Stomach (tissue), 9 donors: ENCODE measurements around the gene RAB40A. TPM values are rescaled to one million over a fixed set of nuclear protein-coding genes. Genes with fewer than 3 reads are reported as not detected.
"Not testable (repeated sequence)": the region's sequence is repeated elsewhere in the genome, so short reads cannot be mapped to it uniquely, and the experiment has no call there.

Experiments
- DNase-seq, 2 donors: peaks; one replicate each; pipeline versions ENCODE4 v3.0.0 to v3.0.0-alpha.2; 2013 to 2019
- H3K27ac ChIP-seq, 5 donors: fragments of 200-600 bp in 4 of 5; sonication (generic) in 4 of 5; one replicate each; pipeline ENCODE4 v1.5.1; 2013 to 2019; ENCODE audit warnings: mild to moderate bottlenecking in 1 of 5, moderate library complexity in 1 of 5
- H3K27me3 ChIP-seq, 3 donors: fragments of 200-600 bp; sonication (generic); one replicate each; pipeline ENCODE4 v1.5.1; 2017 to 2019; ENCODE audit warnings: mixed run types in 1 of 3
- H3K36me3 ChIP-seq, 4 donors: fragments of 200-600 bp; sonication (generic); 1 replicate in 3 of 4; 2 replicates in 1 of 4; pipeline ENCODE4 v1.5.1; 2016 to 2019
- H3K4me1 ChIP-seq, 4 donors: fragments of 200-600 bp; sonication (generic); one replicate each; pipeline ENCODE4 v1.5.1; 2016 to 2019
- H3K4me3 ChIP-seq, 4 donors: fragments of 200-600 bp; sonication (generic) in 3 of 4; one replicate each; pipeline ENCODE4 v1.5.1; 2016 to 2019; ENCODE audit warnings: mild to moderate bottlenecking in 1 of 4
- H3K9me3 ChIP-seq, 4 donors: fragments of 200-600 bp; sonication (generic); one replicate each; pipeline ENCODE4 v1.5.1; 2016 to 2019
- CTCF ChIP-seq, 7 experiments: fragments of 450-650 bp in 4 of 7; fragments of 200-600 bp in 3 of 7; sonication (generic) in 3 of 7; IDR thresholded peaks; one replicate each; pipeline ENCODE4 v1.5.1; 2016 to 2019; ENCODE audit warnings: antibody characterized with exemption in 7 of 7, control low read depth in 2 of 7, mild to moderate bottlenecking in 1 of 7
- EP300 ChIP-seq: sonication (generic); formaldehyde crosslinking; IDR thresholded peaks from one replicate; pipeline ENCODE4 v1.6.1; 2017; ENCODE audit warnings: antibody characterized with exemption
- POLR2A ChIP-seq, 4 donors: fragments of 450-650 bp; IDR thresholded peaks; one replicate each; pipeline ENCODE4 v1.6.1; 2016; ENCODE audit warnings: antibody characterized with exemption in 4 of 4, control low read depth in 2 of 4, mild to moderate bottlenecking in 1 of 4, moderate library complexity in 1 of 4
- POLR2AphosphoS5 ChIP-seq, 3 donors: sonication (generic); formaldehyde crosslinking; IDR thresholded peaks; one replicate each; pipeline ENCODE4 v1.6.1; 2016; ENCODE audit warnings: antibody characterized with exemption in 3 of 3
- WGBS, 5 donors: extraction: QIAGEN DNeasy Blood & Tissue Kit in 3 of 5; methylation state at CpG; one replicate each; pipeline versions ENCODE4 v1.1.5 to v1.1.7; 2013 to 2018; 5-methylcytosine and 5-hydroxymethylcytosine counted together
- intact Hi-C: fragments of 100-400 bp; cut with DNase I; formaldehyde crosslinking; loops from one replicate; pipeline ENCODE4 v1.15.1; 2023; ENCODE audit warnings: low total_unique reads
- polyA plus RNA-seq, 3 donors: library from polyadenylated mRNA; stranded (reverse); fragments of 200-250 nt; gene quantifications; one replicate each; pipeline ENCODE4 v1.2.3, GENCODE V29; 2013
- total RNA-seq, 5 donors: library from RNA; depleted of rRNA; stranded (reverse); fragments of >200 nt; gene quantifications; one replicate each; pipeline versions ENCODE4 v1.1.0 to v1.2.3, GENCODE V29; 2014 to 2016
- donor health status: healthy with polysubstance abuse.
- donor health status: Bipolar disorder and iron deficiency.
- donor health status: healthy.

Gene RAB40A
- total and polyA plus RNA-seq, 8 donors: 0.19 to 0.98 (median 0.61) TPM; not detected in 3

GRCh38 chrX:103467156-103467555 is 52.1 kb downstream of the RAB40A start:
- WGBS, 5 donors: 43 to 60% (median 52%) methylated on average over 2 of the region's 2 CpGs

GRCh38 chrX:103464774-103465117 is 54.5 kb downstream of the RAB40A start:
- Histone ChIP-seq H3K27ac (no peak overlapping the region), H3K9me3 (peaks cover 0 to 4% (median 2%) of the 10 kb centered on the region in 4 donors), H3K4me3 (peak overlapping the region; percentile 16 to 29 (median 28)), H3K36me3 (no peaks in the 10 kb centered on the region), H3K4me1 (no peaks in the 10 kb centered on the region), H3K27me3 (no peaks in the 10 kb centered on the region)
- TF ChIP-seq POLR2A (IDR thresholded peaks at IDR 0.05): no peak
- peak in 5 of 7 experiments; percentile 46 to 70 (median 66) for TF ChIP-seq CTCF (IDR thresholded peaks at IDR 0.05)
- 0 to 14% (median 2%) methylated on average over 3 of the region's 3 CpGs for WGBS, 5 donors
- DNase-seq: peak; percentile 74 to 90
- intact Hi-C loops: loop anchor here (10.0 kb wide), 1 partner anchor 130 kb away; the partner anchor contains the start of gene TCEAL7

More at GRCh38 chrX:103467156-103467555, 52.1 kb downstream of the RAB40A start:
- H3K9me3 ChIP-seq: peaks cover 0 to 6% (median 2%) of the 10 kb centered on the region in 4 donors
- no peaks in the 10 kb centered on the region for H3K36me3 ChIP-seq
- no peaks in the 10 kb centered on the region for H3K27me3 ChIP-seq
- H3K4me1 ChIP-seq: no peaks in the 10 kb centered on the region
- intact Hi-C loops: loop anchor here (10.0 kb wide), 1 partner anchor 132 kb away; the partner anchor contains the start of gene TCEAL7
- H3K27ac ChIP-seq: no peak overlapping the region
- H3K4me3 ChIP-seq: no peak overlapping the region
- no peak for DNase-seq
- TF ChIP-seq EP300 (no peak), CTCF (IDR thresholded peaks at IDR 0.05) (no peak), POLR2A (IDR thresholded peaks at IDR 0.05) (no peak), POLR2AphosphoS5 (IDR thresholded peaks at IDR 0.05) (no peak)

GRCh38 chrX:103464072-103464773 is 55.1 kb downstream of the RAB40A start:
- Histone ChIP-seq H3K4me1 (no peaks in the 10 kb centered on the region), H3K9me3 (peaks cover 0 to 4% (median 2%) of the 10 kb centered on the region in 4 donors), H3K36me3 (no peaks in the 10 kb centered on the region), H3K27me3 (no peaks in the 10 kb centered on the region), H3K4me3 (peak overlapping the region; percentile 16 to 29 (median 28)), H3K27ac (no peak overlapping the region)
- 22 to 57% (median 46%) methylated on average over 6 to 8 of the region's 8 CpGs for WGBS, 5 donors
- no peak for TF ChIP-seq POLR2AphosphoS5 (IDR thresholded peaks at IDR 0.05)
- TF ChIP-seq CTCF (IDR thresholded peaks at IDR 0.05): peak in 3 of 7 experiments; percentile 14 to 25 (median 17)
- TF ChIP-seq POLR2A (IDR thresholded peaks at IDR 0.05): no peak
- intact Hi-C loops: loop anchor here (10.0 kb wide), 1 partner anchor 129 kb away; the partner anchor contains the start of gene TCEAL7
- DNase-seq: peak in 1 of 2 donors; percentile 49

- Histone ChIP-seq H3K27ac (no peak overlapping the region), H3K9me3 (peaks cover 0 to 4% (median 2%) of the 10 kb centered on the region in 4 donors), H3K4me3 (no peak overlapping the region), H3K36me3 (no peaks in the 10 kb centered on the region), H3K4me1 (no peaks in the 10 kb centered on the region), H3K27me3 (no peaks in the 10 kb centered on the region)
- no peak for TF ChIP-seq POLR2AphosphoS5 (IDR thresholded peaks at IDR 0.05)
- no peak for TF ChIP-seq CTCF (IDR thresholded peaks at IDR 0.05)
- TF ChIP-seq EP300: no peak
- no peak for TF ChIP-seq POLR2A (IDR thresholded peaks at IDR 0.05)
- DNase-seq: no peak
- 94 to 100% (median 100%) methylated on average over 1 of the region's 1 CpG for WGBS, 5 donors
- intact Hi-C loops: loop anchor here (10.0 kb wide), 1 partner anchor 126 kb away; the partner anchor contains the start of gene TCEAL7
Observed at GRCh38 chrX:103461156-103461555, 58.1 kb downstream of the RAB40A start.

GRCh38 chrX:103460001-103460755 is 59.1 kb downstream of the RAB40A start:
- H3K9me3 ChIP-seq, H3K4me3 ChIP-seq, H3K4me1 ChIP-seq, H3K27ac ChIP-seq, DNase-seq, H3K27me3 ChIP-seq, H3K36me3 ChIP-seq: not testable (repeated sequence)
- WGBS, 5 donors: 88 to 95% (median 89%) methylated on average over 10 to 14 of the region's 15 CpGs
- intact Hi-C loops: loop anchor here (10.0 kb wide), 1 partner anchor 125 kb away; the partner anchor contains the start of gene TCEAL7
